Measurements from ENCODE around the gene PRPS1L1. TPM values are rescaled to one million over a fixed set of nuclear protein-coding genes. Genes with fewer than 3 reads are reported as not detected.

PRPS1L1 gene
- not detected in 2 replicates for total RNA-seq (2014; rRNA removed; shearing (Covaris generic))
- polyA plus RNA-seq (2015; cell fraction: cytosol; rRNA removed) = not detected in 2 replicates
- not detected in 2 replicates for polyA plus RNA-seq (2015; cell fraction: nucleus; rRNA removed)

GRCh38 chr7:18027628-18028027 is at the start of gene PRPS1L1:
Gene PRPS1L1 (minus strand): TSS chr7:18027846.
- in situ Hi-C loops (cut with HindIII; ENCODE audit: low pct_unique_long_range_greater_than_20kb, low sequenced_read_pairs) = no loop called here

GRCh38 chr7:18076461-18076860 is 48.8 kb upstream of the PRPS1L1 start:
- in situ Hi-C loops (cut with HindIII; ENCODE audit: low pct_unique_long_range_greater_than_20kb, low sequenced_read_pairs) = no loop called here
- no peak for DNase-seq (ENCODE audit: low read depth, low spot score)

More at GRCh38 chr7:18027628-18028027, at the start of gene PRPS1L1:
- no peak for DNase-seq (ENCODE audit: low read depth, low spot score)

- in situ Hi-C loops (cut with HindIII; ENCODE audit: low pct_unique_long_range_greater_than_20kb, low sequenced_read_pairs) = no loop called here
Observed at GRCh38 chr7:18068745-18069144, 41.1 kb upstream of the PRPS1L1 start.

GRCh38 chr7:18064242-18064838 is 36.7 kb upstream of the PRPS1L1 start:
- DNase-seq (ENCODE audit: low read depth, low spot score) = peak; percentile 88
- in situ Hi-C loops (cut with HindIII; ENCODE audit: low pct_unique_long_range_greater_than_20kb, low sequenced_read_pairs) = no loop called here

More at GRCh38 chr7:18068745-18069144, 41.1 kb upstream of the PRPS1L1 start:
- no peak for DNase-seq (ENCODE audit: low read depth, low spot score)

- in situ Hi-C loops (cut with HindIII; ENCODE audit: low pct_unique_long_range_greater_than_20kb, low sequenced_read_pairs) = no loop called here
- DNase-seq (ENCODE audit: low read depth, low spot score) = no peak
Observed at GRCh38 chr7:18063149-18063901, 35.7 kb upstream of the PRPS1L1 start.

GRCh38 chr7:18059171-18059570 is 31.5 kb upstream of the PRPS1L1 start:
- no peak for DNase-seq (ENCODE audit: low read depth, low spot score)
- in situ Hi-C loops (cut with HindIII; ENCODE audit: low pct_unique_long_range_greater_than_20kb, low sequenced_read_pairs) = no loop called here

GRCh38 chr7:18053941-18054340 is 26.3 kb upstream of the PRPS1L1 start:
- in situ Hi-C loops (cut with HindIII; ENCODE audit: low pct_unique_long_range_greater_than_20kb, low sequenced_read_pairs) = no loop called here
- DNase-seq (ENCODE audit: low read depth, low spot score) = no peak

GRCh38 chr7:18053177-18053928 is 25.7 kb upstream of the PRPS1L1 start:
- in situ Hi-C loops (cut with HindIII; ENCODE audit: low pct_unique_long_range_greater_than_20kb, low sequenced_read_pairs) = no loop called here

GRCh38 chr7:18049262-18049661 is 21.6 kb upstream of the PRPS1L1 start:
- in situ Hi-C loops (cut with HindIII; ENCODE audit: low pct_unique_long_range_greater_than_20kb, low sequenced_read_pairs) = no loop called here
- no peak for DNase-seq (ENCODE audit: low read depth, low spot score)

More at GRCh38 chr7:18053177-18053928, 25.7 kb upstream of the PRPS1L1 start:
- no peak for DNase-seq (ENCODE audit: low read depth, low spot score)

- no peak for DNase-seq (ENCODE audit: low read depth, low spot score)
- in situ Hi-C loops (cut with HindIII; ENCODE audit: low pct_unique_long_range_greater_than_20kb, low sequenced_read_pairs) = no loop called here
Observed at GRCh38 chr7:18046601-18047000, 19.0 kb upstream of the PRPS1L1 start.

- in situ Hi-C loops (cut with HindIII; ENCODE audit: low pct_unique_long_range_greater_than_20kb, low sequenced_read_pairs) = no loop called here
- no peak for DNase-seq (ENCODE audit: low read depth, low spot score)
Observed at GRCh38 chr7:18045171-18045570, 17.5 kb upstream of the PRPS1L1 start.

GRCh38 chr7:18041191-18041590 is 13.5 kb upstream of the PRPS1L1 start:
- in situ Hi-C loops (cut with HindIII; ENCODE audit: low pct_unique_long_range_greater_than_20kb, low sequenced_read_pairs) = no loop called here
- no peak for DNase-seq (ENCODE audit: low read depth, low spot score)

GRCh38 chr7:18040196-18040595 is 12.6 kb upstream of the PRPS1L1 start:
- DNase-seq (ENCODE audit: low read depth, low spot score) = peak; percentile 89
- in situ Hi-C loops (cut with HindIII; ENCODE audit: low pct_unique_long_range_greater_than_20kb, low sequenced_read_pairs) = no loop called here

GRCh38 chr7:18038382-18038781 is 10.7 kb upstream of the PRPS1L1 start:
- in situ Hi-C loops (cut with HindIII; ENCODE audit: low pct_unique_long_range_greater_than_20kb, low sequenced_read_pairs) = no loop called here
- no peak for DNase-seq (ENCODE audit: low read depth, low spot score)

GRCh38 chr7:18037609-18038008 is 10.0 kb upstream of the PRPS1L1 start:
- DNase-seq (ENCODE audit: low read depth, low spot score) = no peak
- in situ Hi-C loops (cut with HindIII; ENCODE audit: low pct_unique_long_range_greater_than_20kb, low sequenced_read_pairs) = no loop called here

GRCh38 chr7:18036783-18037182 is 9.1 kb upstream of the PRPS1L1 start:
- in situ Hi-C loops (cut with HindIII; ENCODE audit: low pct_unique_long_range_greater_than_20kb, low sequenced_read_pairs) = no loop called here
- DNase-seq (ENCODE audit: low read depth, low spot score) = no peak

GRCh38 chr7:18030758-18031157 is 3.1 kb upstream of the PRPS1L1 start:
- in situ Hi-C loops (cut with HindIII; ENCODE audit: low pct_unique_long_range_greater_than_20kb, low sequenced_read_pairs) = no loop called here
- no peak for DNase-seq (ENCODE audit: low read depth, low spot score)

- in situ Hi-C loops (cut with HindIII; ENCODE audit: low pct_unique_long_range_greater_than_20kb, low sequenced_read_pairs) = no loop called here
- DNase-seq (ENCODE audit: low read depth, low spot score) = no peak
Observed at GRCh38 chr7:18020138-18020715, 7.4 kb downstream of the PRPS1L1 start.
